H1 (cell line): ENCODE data around the gene LEKR1. TPM values are rescaled to one million over a fixed set of nuclear protein-coding genes. Genes with fewer than 3 reads are reported as not detected.
"Not testable (repeated sequence)": the region's sequence is repeated elsewhere in the genome, so short reads cannot be mapped to it uniquely, and the experiment has no call there.

Experiments
- CTCF ChIA-PET: fragments of 300-600 bp; sonication (Branson Sonifier 250); formaldehyde crosslinking; loops from one replicate; lab custom pipeline; 2021; ENCODE audit not compliant: partially characterized antibody; lab: Charles Lee
- POLR2A ChIA-PET: fragments of 300-600 bp; sonication (Branson Sonifier 250); formaldehyde crosslinking; loops from one replicate; lab custom pipeline; 2021; ENCODE audit warnings: inconsistent platforms; ENCODE audit not compliant: partially characterized antibody; lab: Charles Lee
- DNase-seq, 2 experiments: peaks; one replicate each; pipeline versions ENCODE4 v3.0.0 to v3.0.0-alpha.2; 2010 to 2022; ENCODE audit warnings: low spot score in 2 of 2, low read depth in 1 of 2, mixed read lengths in 1 of 2
- FAIRE-seq: peaks from 2 replicates; lab custom pipeline; 2011; peaks lifted over from hg19 to GRCh38; lab: Jason Lieb, UNC
- H2AFZ ChIP-seq: 2 replicates; pipeline ENCODE4 v1.8.1; 2012; ENCODE audit warnings: low read length, inconsistent platforms
- H2AK5ac ChIP-seq: 2 replicates; pipeline ENCODE4 v1.6.1; 2013; ENCODE audit warnings: low read depth, low read length
- H2BK120ac ChIP-seq: replicated peaks from 2 replicates; pipeline ENCODE3; 2013; ENCODE audit warnings: low read depth, low read length, inconsistent platforms
- H2BK12ac ChIP-seq: 2 replicates; pipeline ENCODE4 v1.6.1; 2013; ENCODE audit warnings: low read depth, low read length
- H2BK15ac ChIP-seq: 2 replicates; pipeline ENCODE4 v1.6.1; 2013; ENCODE audit warnings: low read length
- H2BK20ac ChIP-seq: 2 replicates; pipeline ENCODE4 v1.6.1; 2013; ENCODE audit warnings: low read length
- H2BK5ac ChIP-seq: 2 replicates; pipeline ENCODE4 v1.6.1; 2013; ENCODE audit warnings: low read depth, low read length
- H3K14ac ChIP-seq: 2 replicates; pipeline ENCODE4 v1.6.1; 2013; ENCODE audit warnings: inconsistent platforms; ENCODE audit not compliant: insufficient read length
- H3K18ac ChIP-seq: 2 replicates; pipeline ENCODE4 v1.6.1; 2013; ENCODE audit warnings: low read length; ENCODE audit errors: extremely low read depth
- H3K23ac ChIP-seq: 2 replicates; pipeline ENCODE4 v1.6.1; 2013; ENCODE audit warnings: inconsistent platforms; ENCODE audit not compliant: insufficient read length
- H3K23me2 ChIP-seq: 2 replicates; pipeline ENCODE4 v1.6.1; 2013; ENCODE audit warnings: low read depth, low read length
- H3K27ac ChIP-seq: 2 replicates; pipeline ENCODE4 v1.6.1; 2011; ENCODE audit warnings: low read depth, low read length, inconsistent platforms
- H3K27me3 ChIP-seq, 4 experiments: replicated peaks in 1 of 4; 1 replicate in 1 of 4; 2 replicates in 3 of 4; pipeline versions ENCODE4 v1.6.1 to v1.8.1; 2011 to 2013; ENCODE audit warnings: low read length in 3 of 4, mild to moderate bottlenecking in 3 of 4, inconsistent platforms in 2 of 4, mixed read lengths in 2 of 4, moderate library complexity in 1 of 4; ENCODE audit not compliant: control insufficient read depth in 3 of 4, insufficient read depth in 3 of 4; ENCODE audit errors: extremely low read depth in 1 of 4
- H3K36me3 ChIP-seq, 4 experiments: 2 replicates each; pipeline versions ENCODE4 v1.6.1 to v1.8.1; 2011 to 2013; ENCODE audit warnings: mild to moderate bottlenecking in 4 of 4, low read length in 3 of 4, moderate library complexity in 2 of 4, control low read depth in 1 of 4, inconsistent platforms in 1 of 4; ENCODE audit not compliant: insufficient read depth in 4 of 4, control insufficient read depth in 2 of 4
- H3K4ac ChIP-seq: replicated peaks from 2 replicates; pipeline ENCODE3; 2013; ENCODE audit warnings: low read length, low read depth, mixed read lengths, inconsistent platforms; ENCODE audit not compliant: insufficient read length
- H3K4me1 ChIP-seq, 4 experiments: replicated peaks in 1 of 4; 1 replicate in 1 of 4; 2 replicates in 3 of 4; pipeline versions ENCODE4 v1.6.1 to v1.8.1; 2011 to 2013; ENCODE audit warnings: low read length in 3 of 4, inconsistent platforms in 2 of 4, mixed read lengths in 1 of 4; ENCODE audit not compliant: insufficient read depth in 4 of 4, control insufficient read depth in 3 of 4
- H3K4me2 ChIP-seq, 2 experiments: 2 replicates each; pipeline versions ENCODE4 v1.6.1 to v1.8.1; 2011 to 2013; ENCODE audit warnings: low read depth in 2 of 2, low read length in 2 of 2, control low read depth in 1 of 2, inconsistent platforms in 1 of 2, mild to moderate bottlenecking in 1 of 2; ENCODE audit not compliant: insufficient read depth in 1 of 2
- H3K4me3 ChIP-seq, 4 experiments: fragments of 200-600, 300-600 bp in 1 of 4; sonication (generic), shearing (Covaris generic), sonication (Bioruptor Twin) in 1 of 4; 2 replicates each; pipeline versions ENCODE4 v1.5.1 to v1.8.1; 2011 to 2016; ENCODE audit warnings: low read length in 4 of 4, low read depth in 3 of 4, control low read depth in 2 of 4, inconsistent platforms in 2 of 4, mild to moderate bottlenecking in 2 of 4, mixed read lengths in 1 of 4, moderate library complexity in 1 of 4; ENCODE audit not compliant: insufficient read depth in 2 of 4; ENCODE audit errors: extremely low read depth in 1 of 4
- H3K56ac ChIP-seq: replicated peaks from 2 replicates; pipeline ENCODE3; 2013; ENCODE audit warnings: low read depth, mild to moderate bottlenecking, mixed read lengths, low read length, inconsistent platforms; ENCODE audit not compliant: insufficient read length
- H3K79me1 ChIP-seq: 2 replicates; pipeline ENCODE4 v1.6.1; 2013; ENCODE audit warnings: low read depth, low read length, control low read depth
- H3K79me2 ChIP-seq, 2 experiments: 2 replicates each; pipeline versions ENCODE4 v1.6.1 to v1.8.1; 2012 to 2013; ENCODE audit warnings: low read length in 2 of 2, mild to moderate bottlenecking in 2 of 2, inconsistent platforms in 1 of 2; ENCODE audit not compliant: insufficient read depth in 2 of 2, control insufficient read depth in 1 of 2
- H3K9ac ChIP-seq, 4 experiments: replicated peaks in 1 of 4; 1 replicate in 1 of 4; 2 replicates in 3 of 4; pipeline versions ENCODE4 v1.6.1 to v1.8.1; 2011 to 2013; ENCODE audit warnings: low read depth in 3 of 4, low read length in 3 of 4, control low read depth in 2 of 4, mild to moderate bottlenecking in 2 of 4, moderate library complexity in 2 of 4, inconsistent platforms in 1 of 4; ENCODE audit errors: extremely low read depth in 1 of 4
- H3K9me3 ChIP-seq, 2 experiments: 2 replicates each; pipeline versions ENCODE4 v1.6.1 to v1.8.1; 2012 to 2013; ENCODE audit warnings: mild to moderate bottlenecking in 2 of 2, moderate library complexity in 2 of 2, control low read depth in 1 of 2, inconsistent platforms in 1 of 2, low read depth in 1 of 2, low read length in 1 of 2, mixed read lengths in 1 of 2; ENCODE audit not compliant: insufficient read depth in 2 of 2
- H4K20me1 ChIP-seq, 2 experiments: replicated peaks in 1 of 2; 2 replicates each; pipeline versions ENCODE3 to v1.8.1; 2011 to 2013; ENCODE audit warnings: inconsistent platforms in 2 of 2, low read length in 2 of 2, mild to moderate bottlenecking in 1 of 2; ENCODE audit not compliant: insufficient read depth in 2 of 2, control insufficient read depth in 1 of 2
- H4K5ac ChIP-seq: 2 replicates; pipeline ENCODE4 v1.6.1; 2013; ENCODE audit warnings: low read length, low read depth, mixed read lengths, inconsistent platforms; ENCODE audit not compliant: insufficient read length
- H4K8ac ChIP-seq: 2 replicates; pipeline ENCODE4 v1.8.0; 2013; ENCODE audit warnings: mild to moderate bottlenecking, moderate library complexity, low read length, inconsistent platforms; ENCODE audit not compliant: insufficient read depth; ENCODE audit errors: extremely low read depth
- H4K91ac ChIP-seq: replicated peaks from 2 replicates; pipeline ENCODE3; 2013; ENCODE audit warnings: low read length, mixed read lengths, inconsistent platforms; ENCODE audit not compliant: insufficient read length
- WGBS, 2 experiments: shearing (Covaris generic) in 1 of 2; methylation state at CpG; one replicate each; pipeline versions ENCODE4 v1.1.6 to v1.1.7; 2013 to 2015; ENCODE audit warnings: low lambda C conversion rate in 2 of 2, mixed read lengths in 2 of 2, inconsistent platforms in 1 of 2, low coverage in 1 of 2, missing lambda C conversion rate in 1 of 2; ENCODE audit not compliant: insufficient replicate concordance in 2 of 2, insufficient coverage in 1 of 2, insufficient read length in 1 of 2; ENCODE audit errors: extremely low coverage in 1 of 2, missing lambda C conversion rate in 1 of 2; 5-methylcytosine and 5-hydroxymethylcytosine counted together
- polyA plus RNA-seq, 7 experiments: library from polyadenylated mRNA; depleted of rRNA in 3 of 7; stranded (reverse) in 5 of 7; unstranded in 2 of 7; fragments of >200 nt in 5 of 7; fragments of 200-250 nt in 2 of 7; gene quantifications; 1 replicate in 5 of 7; 2 replicates in 1 of 7; 4 replicates in 1 of 7; pipeline versions ENCODE4 v1.2.1 to v1.2.3, GENCODE V29; 2011 to 2013; ENCODE audit warnings: missing spikeins in 2 of 7, mixed read lengths in 2 of 7
- total RNA-seq: library from RNA; stranded (reverse); fragmentation: NEBNext Ultra II Directional; extraction: Animal tissue kit (Norgen Biotek cat#: 25700); gene quantifications from 2 replicates; pipeline ENCODE4 v1.2.1, GENCODE V29; 2021

The LEKR1 gene
- total and polyA plus RNA-seq, 2 of the 8 experiments (the other 6 are each of a cell fraction or from before 2014, with no cell fraction given) = 0.08 TPM; not detected in 1

GRCh38 chr3:156914300-156914699 lies 88.1 kb downstream of the LEKR1 start:
- H4K91ac ChIP-seq, H3K23ac ChIP-seq, H2AFZ ChIP-seq, H3K27me3 ChIP-seq, H3K56ac ChIP-seq, H3K23me2 ChIP-seq, H2BK20ac ChIP-seq, H3K79me1 ChIP-seq, H3K79me2 ChIP-seq, H3K4me3 ChIP-seq, H3K4me1 ChIP-seq, H2BK5ac ChIP-seq, H2BK120ac ChIP-seq, H2AK5ac ChIP-seq, H3K14ac ChIP-seq, H3K36me3 ChIP-seq, H3K4me2 ChIP-seq, CTCF ChIA-PET, H3K27ac ChIP-seq, H4K8ac ChIP-seq, H3K9me3 ChIP-seq, H3K18ac ChIP-seq, H4K5ac ChIP-seq, H2BK15ac ChIP-seq, H3K4ac ChIP-seq, DNase-seq, H3K9ac ChIP-seq, H2BK12ac ChIP-seq, FAIRE-seq, POLR2A ChIA-PET, H4K20me1 ChIP-seq: not testable (repeated sequence)
- WGBS, 2 experiments = 89% methylated on average over 2 of the region's 2 CpGs; no CpG with 5 or more reads in 1 of the 2 experiments
